ENCODE measurements around the gene ARF6. TPM values are rescaled to one million over a fixed set of nuclear protein-coding genes. Genes with fewer than 3 reads are reported as not detected.

Gene ARF6
- total RNA-seq, 1 experiment from 2014 or later: 86.4 TPM

- DNase-seq (no peak), ATAC-seq (no peak)
- H3K36me3 ChIP-seq (ENCODE audit: low read depth, low read length): no peaks in the 10 kb centered on the region
- no peak overlapping the region for H3K27ac ChIP-seq (ENCODE audit: low read length)
- intact Hi-C loops (cut with micrococcal nuclease): no loop called here
- H3K9me2 ChIP-seq (replicated peaks; ENCODE audit: low read length): no peaks in the 10 kb centered on the region
- peaks cover 20% of the 10 kb centered on the region for H3K4me1 ChIP-seq (ENCODE audit: insufficient read depth, low read length)
- no peaks in the 10 kb centered on the region for H3K27me3 ChIP-seq (ENCODE audit: low read length)
- H3K9me3 ChIP-seq (ENCODE audit: low read length): no peaks in the 10 kb centered on the region
- peaks cover 4% of the 10 kb centered on the region for H3F3A ChIP-seq (ENCODE audit: low read length, unreplicated experiment)
- no peaks in the 10 kb centered on the region for H3K79me2 ChIP-seq (ENCODE audit: low read length)
- no peak overlapping the region for H3K9ac ChIP-seq (ENCODE audit: low read length)
- H3K4me2 ChIP-seq (ENCODE audit: low read length): no peak overlapping the region
- ChIA-PET CTCF (interaction anchor here (0.6 to 1.0 kb wide), 2 partner anchors 58 to 144 kb away, joined by 3 to 8 read pairs; no protein-coding TSS in a partner anchor), POLR2A (ENCODE audit: unreplicated experiment) (interaction anchor here (0.9 kb wide), 1 partner anchor 12 kb away, joined by 4 read pairs; no protein-coding TSS in a partner anchor)
- H4K20me1 ChIP-seq (ENCODE audit: low read length): no peaks in the 10 kb centered on the region
- no TSS peak for BruUV-seq (replicated peaks)
- no peak overlapping the region for H2AFZ ChIP-seq (ENCODE audit: low read length)
- H3K4me3 ChIP-seq (ENCODE audit: low read length): no peak overlapping the region
- TF ChIP-seq EZH2 (IDR thresholded peaks at IDR 0.05; ENCODE audit: low read length, unreplicated experiment): no peak
- no peak for TF ChIP-seq EZH2phosphoT487 (IDR thresholded peaks at IDR 0.05; ENCODE audit: borderline replicate concordance, low read length)
- no peak for TF ChIP-seq CTCF (conservative IDR thresholded peaks at IDR 0.05; ENCODE audit: low read depth, low read length)
These were observed 30.6 kb downstream of the ARF6 start for GRCh38 chr14:49923442-49923841.

GRCh38 chr14:49923881-49924280, 31.0 kb downstream of the ARF6 start:
- Histone ChIP-seq H3K79me2 (ENCODE audit: low read length) (no peaks in the 10 kb centered on the region), H3K27ac (ENCODE audit: low read length) (no peak overlapping the region), H3F3A (ENCODE audit: low read length, unreplicated experiment) (peaks cover 4% of the 10 kb centered on the region), H3K9ac (ENCODE audit: low read length) (no peak overlapping the region), H4K20me1 (ENCODE audit: low read length) (no peaks in the 10 kb centered on the region), H3K9me2 (replicated peaks; ENCODE audit: low read length) (no peaks in the 10 kb centered on the region), H2AFZ (ENCODE audit: low read length) (no peak overlapping the region), H3K36me3 (ENCODE audit: low read depth, low read length) (no peaks in the 10 kb centered on the region), H3K9me3 (ENCODE audit: low read length) (no peaks in the 10 kb centered on the region), H3K4me3 (ENCODE audit: low read length) (no peak overlapping the region), H3K4me1 (ENCODE audit: insufficient read depth, low read length) (peaks cover 21% of the 10 kb centered on the region), H3K4me2 (ENCODE audit: low read length) (no peak overlapping the region), H3K27me3 (ENCODE audit: low read length) (no peaks in the 10 kb centered on the region)
- intact Hi-C loops (cut with micrococcal nuclease): no loop called here
- POLR2A ChIA-PET (ENCODE audit: unreplicated experiment): interaction anchor here (0.5 to 0.9 kb wide), 2 partner anchors 12 to 17 kb away, joined by 4 read pairs; no protein-coding TSS in a partner anchor
- DNase-seq: no peak
- no peak for ATAC-seq
- BruUV-seq (replicated peaks): no TSS peak
- TF ChIP-seq EZH2phosphoT487 (IDR thresholded peaks at IDR 0.05; ENCODE audit: borderline replicate concordance, low read length) (no peak), CTCF (conservative IDR thresholded peaks at IDR 0.05; ENCODE audit: low read depth, low read length) (no peak), EZH2 (IDR thresholded peaks at IDR 0.05; ENCODE audit: low read length, unreplicated experiment) (no peak)
- CTCF ChIA-PET: interaction anchor here (1.0 kb wide), 1 partner anchor 58 kb away, joined by 3 read pairs; no protein-coding TSS in a partner anchor

GRCh38 chr14:49924852-49925251, 32.0 kb downstream of the ARF6 start:
- no peak overlapping the region for H2AFZ ChIP-seq (ENCODE audit: low read length)
- H3K4me3 ChIP-seq (ENCODE audit: low read length): no peak overlapping the region
- H3K27me3 ChIP-seq (ENCODE audit: low read length): no peaks in the 10 kb centered on the region
- H3K4me2 ChIP-seq (ENCODE audit: low read length): no peak overlapping the region
- ChIA-PET CTCF (no interaction called here), POLR2A (ENCODE audit: unreplicated experiment) (no interaction called here)
- peaks cover 21% of the 10 kb centered on the region for H3K4me1 ChIP-seq (ENCODE audit: insufficient read depth, low read length)
- H3K36me3 ChIP-seq (ENCODE audit: low read depth, low read length): no peaks in the 10 kb centered on the region
- H3K9me3 ChIP-seq (ENCODE audit: low read length): no peaks in the 10 kb centered on the region
- H4K20me1 ChIP-seq (ENCODE audit: low read length): no peaks in the 10 kb centered on the region
- H3K27ac ChIP-seq (ENCODE audit: low read length): no peak overlapping the region
- no peak for DNase-seq
- peaks cover 3% of the 10 kb centered on the region for H3F3A ChIP-seq (ENCODE audit: low read length, unreplicated experiment)
- BruUV-seq (replicated peaks): no TSS peak
- no peaks in the 10 kb centered on the region for H3K79me2 ChIP-seq (ENCODE audit: low read length)
- intact Hi-C loops (cut with micrococcal nuclease): no loop called here
- no peak for TF ChIP-seq EZH2phosphoT487 (IDR thresholded peaks at IDR 0.05; ENCODE audit: borderline replicate concordance, low read length)
- TF ChIP-seq EZH2 (IDR thresholded peaks at IDR 0.05; ENCODE audit: low read length, unreplicated experiment): no peak
- TF ChIP-seq CTCF (conservative IDR thresholded peaks at IDR 0.05; ENCODE audit: low read depth, low read length): no peak
- H3K9me2 ChIP-seq (replicated peaks; ENCODE audit: low read length): no peaks in the 10 kb centered on the region
- no peak for ATAC-seq
- no peak overlapping the region for H3K9ac ChIP-seq (ENCODE audit: low read length)
